HCT116 (cell line): Measurements from ENCODE around the gene THOP1. TPM values are rescaled to one million over a fixed set of nuclear protein-coding genes. Genes with fewer than 3 reads are reported as not detected.

ENCODE experiments used
- ATAC-seq: fragments of 200-7000 bp; cut with Tn5 transposase; 2 replicates; pipeline ENCODE4 v1.9.1; 2020; ENCODE audit warnings: mild to moderate bottlenecking, moderate library complexity
- BruUV-seq: library from RNA; stranded (reverse); fragments of 400-500 nt; replicated peaks from 2 replicates; lab custom pipeline; 2021; lab: Mats Ljungman, UMichigan
- CTCF ChIA-PET: fragments of 300-600 bp; sonication (Branson Sonifier 250); formaldehyde crosslinking; loops from one replicate; lab custom pipeline; 2021; ENCODE audit warnings: antibody characterized with exemption; lab: Charles Lee
- POLR2A ChIA-PET: fragments of 300-600, 350-600 bp; sonication (Branson Sonifier 250); formaldehyde crosslinking; loops from one replicate; lab custom pipeline; 2021; ENCODE audit warnings: antibody characterized with exemption; lab: Charles Lee
- RAD21 ChIA-PET, 2 experiments: fragments of 300-600 bp; sonication (Branson Sonifier 250); formaldehyde crosslinking; loops; one replicate each; lab custom pipeline; 2023; ENCODE audit warnings: low total read pairs in 2 of 2; ENCODE audit not compliant: uncharacterized antibody in 2 of 2, unreplicated experiment in 2 of 2, low non-redundant PET in 1 of 2; lab: Charles Lee
- DNase-seq: peaks from one replicate; pipeline ENCODE4 v3.0.0-alpha.2; 2010; ENCODE audit warnings: low read depth, low spot score
- H2AFZ ChIP-seq: fragments of 200-600 bp; shearing (Covaris generic), sonication (generic); 2 replicates; pipeline ENCODE4 v1.6.1; 2017; ENCODE audit warnings: low read depth, mixed run types, mixed read lengths, antibody characterized with exemption, low read length; ENCODE audit not compliant: poor library complexity, severe bottlenecking
- H3K27ac ChIP-seq: 2 replicates; pipeline ENCODE4 v1.5.1; 2012; ENCODE audit warnings: low read depth, low read length
- H3K27me3 ChIP-seq: fragments of 200-600 bp; sonication (generic); 2 replicates; pipeline ENCODE4 v1.6.1; 2016; ENCODE audit warnings: mixed run types, low read length, mixed read lengths; ENCODE audit not compliant: insufficient read depth
- H3K36me3 ChIP-seq, 2 experiments: fragments of 200-500 bp in 1 of 2; fragments of 200-600 bp in 1 of 2; sonication (Bioruptor generic) in 1 of 2; sonication (generic) in 1 of 2; 2 replicates each; pipeline versions ENCODE4 v1.5.1 to v1.6.1; 2014 to 2016; ENCODE audit warnings: low read length in 2 of 2, inconsistent platforms in 1 of 2, mixed read lengths in 1 of 2, mixed run types in 1 of 2; ENCODE audit not compliant: insufficient read depth in 2 of 2, control insufficient read depth in 1 of 2
- H3K4me1 ChIP-seq, 2 experiments: fragments of 200-600 bp in 1 of 2; sonication (generic) in 1 of 2; 2 replicates each; pipeline versions ENCODE4 v1.5.1 to v1.6.1; 2012 to 2017; ENCODE audit warnings: low read length in 2 of 2, inconsistent platforms in 1 of 2, mild to moderate bottlenecking in 1 of 2, mixed read lengths in 1 of 2, mixed run types in 1 of 2, moderate library complexity in 1 of 2; ENCODE audit not compliant: insufficient read depth in 2 of 2, control insufficient read depth in 1 of 2
- H3K4me2 ChIP-seq: fragments of 200-600 bp; sonication (generic); 2 replicates; pipeline ENCODE4 v1.6.1; 2017; ENCODE audit warnings: mixed run types, low read length, mixed read lengths
- H3K4me3 ChIP-seq, 2 experiments: fragments of 200-600 bp in 1 of 2; sonication (generic) in 1 of 2; replicated peaks in 1 of 2; 2 replicates each; pipeline ENCODE4 v1.5.1; 2011 to 2016; ENCODE audit warnings: low read length in 2 of 2, control low read depth in 1 of 2, low read depth in 1 of 2, mild to moderate bottlenecking in 1 of 2, mixed read lengths in 1 of 2, mixed run types in 1 of 2
- H3K79me2 ChIP-seq: fragments of 200-600 bp; sonication (generic); 2 replicates; pipeline ENCODE4 v1.6.1; 2017; ENCODE audit warnings: mild to moderate bottlenecking, mixed run types, low read length, moderate library complexity, mixed read lengths; ENCODE audit not compliant: insufficient read depth
- H3K9ac ChIP-seq: fragments of 200-600 bp; sonication (generic); 2 replicates; pipeline ENCODE4 v1.6.1; 2016; ENCODE audit warnings: low read length, mixed read lengths
- H3K9me2 ChIP-seq: fragments of 200-600 bp; sonication (generic), shearing (Covaris generic); 2 replicates; pipeline ENCODE4 v1.6.1; 2017; ENCODE audit warnings: mixed run types, mild to moderate bottlenecking, moderate library complexity; ENCODE audit not compliant: insufficient read depth
- H3K9me3 ChIP-seq, 2 experiments: fragments of 200-500 bp in 1 of 2; fragments of 200-600 bp in 1 of 2; sonication (Bioruptor generic) in 1 of 2; sonication (generic) in 1 of 2; 2 replicates each; pipeline ENCODE4 v1.6.1; 2014 to 2017; ENCODE audit warnings: low read length in 2 of 2, mixed read lengths in 2 of 2, inconsistent platforms in 1 of 2, low read depth in 1 of 2, mild to moderate bottlenecking in 1 of 2, mixed run types in 1 of 2, moderate library complexity in 1 of 2; ENCODE audit not compliant: control insufficient read depth in 1 of 2, insufficient read depth in 1 of 2
- H4K20me1 ChIP-seq: fragments of 200-600 bp; sonication (generic), shearing (Covaris generic); 2 replicates; pipeline ENCODE4 v1.6.1; 2017; ENCODE audit warnings: mixed run types, mild to moderate bottlenecking, moderate library complexity; ENCODE audit not compliant: insufficient read depth
- CBX3 ChIP-seq: IDR thresholded peaks from 2 replicates; pipeline ENCODE4 v1.6.1; 2012; ENCODE audit warnings: low read depth
- CEBPB ChIP-seq: IDR thresholded peaks from 2 replicates; pipeline ENCODE4 v1.6.1; 2012; ENCODE audit warnings: low read depth
- EGR1 ChIP-seq: IDR thresholded peaks from 2 replicates; pipeline ENCODE4 v1.6.1; 2012; ENCODE audit warnings: low read depth
- ELF1 ChIP-seq: IDR thresholded peaks from 2 replicates; pipeline ENCODE4 v1.6.1; 2012; ENCODE audit warnings: low read depth, borderline replicate concordance
- EZH2phosphoT487 ChIP-seq: fragments of 200-600 bp; IDR thresholded peaks from 2 replicates; pipeline ENCODE4 v1.6.1; 2018; ENCODE audit warnings: antibody characterized with exemption, borderline replicate concordance
- FOSL1 ChIP-seq: IDR thresholded peaks from 2 replicates; pipeline ENCODE4 v1.6.1; 2012; ENCODE audit warnings: low read depth
- JUND ChIP-seq: IDR thresholded peaks from 2 replicates; pipeline ENCODE4 v1.6.1; 2012
- MAX ChIP-seq: IDR thresholded peaks from 2 replicates; pipeline ENCODE4 v1.6.1; 2012
- POLR2A ChIP-seq: IDR thresholded peaks from 2 replicates; pipeline ENCODE4 v1.7.0; 2011; ENCODE audit warnings: borderline replicate concordance; ENCODE audit not compliant: insufficient read depth, insufficient read length; ENCODE audit errors: extremely low read depth
- POLR2AphosphoS5 ChIP-seq: IDR thresholded peaks from 2 replicates; pipeline ENCODE4 v1.6.1; 2011; ENCODE audit warnings: mild to moderate bottlenecking, low read depth, low read length, moderate library complexity
- RAD21 ChIP-seq: IDR thresholded peaks from 2 replicates; pipeline ENCODE4 v1.6.1; 2012; ENCODE audit warnings: low read depth, mild to moderate bottlenecking
- SIN3A ChIP-seq: IDR thresholded peaks from 2 replicates; pipeline ENCODE4 v1.6.1; 2012; ENCODE audit warnings: low read depth
- SP1 ChIP-seq: IDR thresholded peaks from 2 replicates; pipeline ENCODE4 v1.6.1; 2012; ENCODE audit warnings: low read depth
- SRF ChIP-seq: IDR thresholded peaks from 2 replicates; pipeline ENCODE4 v1.6.1; 2012; ENCODE audit warnings: low read depth
- YY1 ChIP-seq: IDR thresholded peaks from 2 replicates; pipeline ENCODE4 v1.6.1; 2011; ENCODE audit warnings: low read length, low read depth, moderate library complexity, mild to moderate bottlenecking; ENCODE audit not compliant: insufficient replicate concordance; ENCODE audit errors: extremely low read depth
- ZBTB33 ChIP-seq: IDR thresholded peaks from 2 replicates; pipeline ENCODE4 v1.6.1; 2011; ENCODE audit warnings: mild to moderate bottlenecking, low read length, moderate library complexity; ENCODE audit not compliant: insufficient replicate concordance; ENCODE audit errors: extremely low read depth
- ZFX ChIP-seq: fragments of 450-650 bp; IDR thresholded peaks from 2 replicates; pipeline ENCODE4 v1.6.1; 2017
- ZNF274 ChIP-seq: fragments of 200-500 bp; sonication (Bioruptor generic); IDR thresholded peaks from 2 replicates; pipeline ENCODE4 v1.6.1; 2014; ENCODE audit warnings: mild to moderate bottlenecking, low read depth, low read length, inconsistent platforms
- intact Hi-C: fragments of 100-400 bp; cut with micrococcal nuclease; formaldehyde crosslinking; loops from 2 replicates; pipeline ENCODE4 v1.10.0; 2022
- total RNA-seq: library from RNA; stranded (reverse); gene quantifications from one replicate; pipeline ENCODE4 v1.2.1, GENCODE V29; 2021; ENCODE audit not compliant: unreplicated experiment
- TF ChIP-seq, protein P1 (sequence below), 3 experiments: fragments of 200-600 bp in 1 of 3; sonication (generic) in 1 of 3; IDR thresholded peaks in 2 of 3; conservative IDR thresholded peaks in 1 of 3; 2 replicates each; pipeline ENCODE4 v1.5.1; 2012 to 2017; ENCODE audit warnings: low read depth in 2 of 3, low read length in 2 of 3, antibody characterized with exemption in 1 of 3, borderline replicate concordance in 1 of 3, control low read depth in 1 of 3, mild to moderate bottlenecking in 1 of 3, mixed read lengths in 1 of 3, mixed run types in 1 of 3, moderate library complexity in 1 of 3; ENCODE audit not compliant: insufficient read depth in 1 of 3
- TF ChIP-seq, protein P2 (sequence below): IDR thresholded peaks from 2 replicates; pipeline ENCODE4 v1.6.1; 2012; ENCODE audit warnings: low read depth

Gene THOP1
- total RNA-seq, 1 experiment from 2014 or later: 201 TPM

GRCh38 chr19:2816641-2817040 lies 31.3 kb downstream of the THOP1 start:
- POLR2A ChIA-PET: no interaction called here
- intact Hi-C loops: no loop called here
- Histone ChIP-seq H3K27me3 (no peaks in the 10 kb centered on the region), H3K36me3 (peaks cover 0 to 2% of the 10 kb centered on the region in 2 experiments; a peak in 2 of 4 replicates), H3K4me1 (peaks cover 6 to 18% of the 10 kb centered on the region in 2 experiments), H3K4me3 (no peak overlapping the region), H3K9me3 (no peaks in the 10 kb centered on the region), H3K9ac (no peak overlapping the region), H4K20me1 (no peaks in the 10 kb centered on the region), H2AFZ (no peak overlapping the region), H3K9me2 (no peaks in the 10 kb centered on the region), H3K27ac (no peak overlapping the region; the same call in 1 of the 2 replicates), H3K4me2 (no peak overlapping the region), H3K79me2 (0 out of 2 replicates have a peak, but pooled peaks cover 4% of the 10 kb centered on the region)
- RAD21 ChIA-PET: no interaction called here
- ATAC-seq (no peak), DNase-seq (no peak)
- no TSS peak for BruUV-seq
- CTCF ChIA-PET: no interaction called here
- TF ChIP-seq RAD21: no peak
- no peak for TF ChIP-seq ZFX
- no peak for TF ChIP-seq FOSL1
- no peak for TF ChIP-seq EZH2phosphoT487
- TF ChIP-seq SRF: no peak
- no peak for TF ChIP-seq CBX3
- TF ChIP-seq POLR2AphosphoS5: no peak
- TF ChIP-seq CEBPB: no peak
- no peak for TF ChIP-seq JUND
- TF ChIP-seq SIN3A: no peak
- TF ChIP-seq EGR1: no peak
- no peak for TF ChIP-seq SP1
- no peak for TF ChIP-seq POLR2A
- TF ChIP-seq YY1: no peak
- TF ChIP-seq ELF1: no peak
- TF ChIP-seq, protein P1, sequence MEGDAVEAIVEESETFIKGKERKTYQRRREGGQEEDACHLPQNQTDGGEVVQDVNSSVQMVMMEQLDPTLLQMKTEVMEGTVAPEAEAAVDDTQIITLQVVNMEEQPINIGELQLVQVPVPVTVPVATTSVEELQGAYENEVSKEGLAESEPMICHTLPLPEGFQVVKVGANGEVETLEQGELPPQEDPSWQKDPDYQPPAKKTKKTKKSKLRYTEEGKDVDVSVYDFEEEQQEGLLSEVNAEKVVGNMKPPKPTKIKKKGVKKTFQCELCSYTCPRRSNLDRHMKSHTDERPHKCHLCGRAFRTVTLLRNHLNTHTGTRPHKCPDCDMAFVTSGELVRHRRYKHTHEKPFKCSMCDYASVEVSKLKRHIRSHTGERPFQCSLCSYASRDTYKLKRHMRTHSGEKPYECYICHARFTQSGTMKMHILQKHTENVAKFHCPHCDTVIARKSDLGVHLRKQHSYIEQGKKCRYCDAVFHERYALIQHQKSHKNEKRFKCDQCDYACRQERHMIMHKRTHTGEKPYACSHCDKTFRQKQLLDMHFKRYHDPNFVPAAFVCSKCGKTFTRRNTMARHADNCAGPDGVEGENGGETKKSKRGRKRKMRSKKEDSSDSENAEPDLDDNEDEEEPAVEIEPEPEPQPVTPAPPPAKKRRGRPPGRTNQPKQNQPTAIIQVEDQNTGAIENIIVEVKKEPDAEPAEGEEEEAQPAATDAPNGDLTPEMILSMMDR (IDR thresholded peaks at IDR 0.05 in 2 of 3, conservative IDR thresholded peaks at IDR 0.05 in 1 of 3; ENCODE audit: borderline replicate concordance in 1 of 3, insufficient read depth in 1 of 3, low read depth in 2 of 3, low read length in 2 of 3): no peak
- TF ChIP-seq, protein P2, sequence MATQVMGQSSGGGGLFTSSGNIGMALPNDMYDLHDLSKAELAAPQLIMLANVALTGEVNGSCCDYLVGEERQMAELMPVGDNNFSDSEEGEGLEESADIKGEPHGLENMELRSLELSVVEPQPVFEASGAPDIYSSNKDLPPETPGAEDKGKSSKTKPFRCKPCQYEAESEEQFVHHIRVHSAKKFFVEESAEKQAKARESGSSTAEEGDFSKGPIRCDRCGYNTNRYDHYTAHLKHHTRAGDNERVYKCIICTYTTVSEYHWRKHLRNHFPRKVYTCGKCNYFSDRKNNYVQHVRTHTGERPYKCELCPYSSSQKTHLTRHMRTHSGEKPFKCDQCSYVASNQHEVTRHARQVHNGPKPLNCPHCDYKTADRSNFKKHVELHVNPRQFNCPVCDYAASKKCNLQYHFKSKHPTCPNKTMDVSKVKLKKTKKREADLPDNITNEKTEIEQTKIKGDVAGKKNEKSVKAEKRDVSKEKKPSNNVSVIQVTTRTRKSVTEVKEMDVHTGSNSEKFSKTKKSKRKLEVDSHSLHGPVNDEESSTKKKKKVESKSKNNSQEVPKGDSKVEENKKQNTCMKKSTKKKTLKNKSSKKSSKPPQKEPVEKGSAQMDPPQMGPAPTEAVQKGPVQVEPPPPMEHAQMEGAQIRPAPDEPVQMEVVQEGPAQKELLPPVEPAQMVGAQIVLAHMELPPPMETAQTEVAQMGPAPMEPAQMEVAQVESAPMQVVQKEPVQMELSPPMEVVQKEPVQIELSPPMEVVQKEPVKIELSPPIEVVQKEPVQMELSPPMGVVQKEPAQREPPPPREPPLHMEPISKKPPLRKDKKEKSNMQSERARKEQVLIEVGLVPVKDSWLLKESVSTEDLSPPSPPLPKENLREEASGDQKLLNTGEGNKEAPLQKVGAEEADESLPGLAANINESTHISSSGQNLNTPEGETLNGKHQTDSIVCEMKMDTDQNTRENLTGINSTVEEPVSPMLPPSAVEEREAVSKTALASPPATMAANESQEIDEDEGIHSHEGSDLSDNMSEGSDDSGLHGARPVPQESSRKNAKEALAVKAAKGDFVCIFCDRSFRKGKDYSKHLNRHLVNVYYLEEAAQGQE: no peak
- no peak for TF ChIP-seq ZBTB33
- TF ChIP-seq ZNF274: no peak
- no peak for TF ChIP-seq MAX
